HepG2 (cell line): ENCODE measurements around the gene SLC25A19. TPM values are rescaled to one million over a fixed set of nuclear protein-coding genes. Genes with fewer than 3 reads are reported as not detected.

Source experiments
- ATAC-seq: fragments of 200-7000 bp; cut with Tn5 transposase; 3 replicates; pipeline ENCODE4 v1.9.1; 2020; ENCODE audit warnings: mild to moderate bottlenecking, moderate library complexity
- BruUV-seq: library from RNA; stranded (reverse); fragments of 400-500 nt; replicated peaks from 2 replicates; lab custom pipeline; 2021; lab: Mats Ljungman, UMichigan
- CTCF ChIA-PET: fragments of 300-600 bp; formaldehyde crosslinking; extraction: SDS; loops from one replicate; lab custom pipeline; 2021; ENCODE audit warnings: low total read pairs, inconsistent platforms, low intra/inter-chr PET ratio; lab: Yijun Ruan, JAX
- POLR2A ChIA-PET: fragments of 350-600 bp; sonication (Branson Sonifier 250); formaldehyde crosslinking; loops from one replicate; lab custom pipeline; 2020; ENCODE audit warnings: antibody characterized with exemption, inconsistent platforms; lab: Yijun Ruan, JAX
- DNase-seq: peaks from one replicate; pipeline ENCODE4 v3.0.0-alpha.2; 2015; ENCODE audit warnings: low spot score
- FAIRE-seq: peaks from 3 replicates; lab custom pipeline; 2011; peaks lifted over from hg19 to GRCh38; lab: Jason Lieb, UNC
- H2AFZ ChIP-seq: one replicate; pipeline ENCODE4 v1.6.1; 2011; ENCODE audit warnings: low read length, inconsistent platforms
- H3K27ac ChIP-seq: fragments of 300-600 bp; 3 replicates; pipeline ENCODE4 v1.8.0; 2011; ENCODE audit warnings: mixed run types, mild to moderate bottlenecking, mixed read lengths, low read length, inconsistent platforms; ENCODE audit not compliant: insufficient read depth; ENCODE audit errors: extremely low read length
- H3K27me3 ChIP-seq, 2 experiments: fragments of 200-600 bp in 1 of 2; 2 replicates in 1 of 2; 3 replicates in 1 of 2; pipeline versions ENCODE4 v1.6.0 to v1.8.0; 2011; ENCODE audit warnings: low read length in 2 of 2, mild to moderate bottlenecking in 2 of 2, moderate library complexity in 2 of 2, inconsistent platforms in 1 of 2; ENCODE audit not compliant: insufficient read depth in 2 of 2, control insufficient read depth in 1 of 2
- H3K36me3 ChIP-seq, 2 experiments: fragments of 200-600 bp in 1 of 2; replicated peaks in 1 of 2; 2 replicates in 1 of 2; 3 replicates in 1 of 2; pipeline versions ENCODE4 v1.5.1 to v1.8.0; 2011; ENCODE audit warnings: low read length in 2 of 2, inconsistent platforms in 1 of 2; ENCODE audit not compliant: insufficient read depth in 2 of 2, control insufficient read depth in 1 of 2
- H3K4me1 ChIP-seq: 2 replicates; pipeline ENCODE4 v1.5.1; 2012; ENCODE audit warnings: low read length, inconsistent platforms; ENCODE audit not compliant: insufficient read depth
- H3K4me2 ChIP-seq: 2 replicates; pipeline ENCODE4 v1.6.0; 2011; ENCODE audit warnings: low read depth, low read length, inconsistent platforms
- H3K4me3 ChIP-seq, 3 experiments: fragments of 200-600 bp in 1 of 3; sonication (generic), shearing (Covaris generic) in 1 of 3; replicated peaks in 1 of 3; 2 replicates each; pipeline ENCODE4 v1.5.1; 2011 to 2016; ENCODE audit warnings: low read length in 3 of 3, inconsistent platforms in 2 of 3, low read depth in 2 of 3, mild to moderate bottlenecking in 2 of 3, control low read depth in 1 of 3, mixed read lengths in 1 of 3; ENCODE audit not compliant: insufficient read depth in 1 of 3
- H3K79me2 ChIP-seq: one replicate; pipeline ENCODE4 v1.6.1; 2011; ENCODE audit warnings: low read length, inconsistent platforms; ENCODE audit not compliant: insufficient read depth
- H3K9ac ChIP-seq: 2 replicates; pipeline ENCODE4 v1.6.0; 2011; ENCODE audit warnings: mild to moderate bottlenecking, low read depth, low read length, inconsistent platforms; ENCODE audit not compliant: insufficient read depth
- H3K9me3 ChIP-seq: 2 replicates; pipeline ENCODE4 v1.5.1; 2012; ENCODE audit warnings: mild to moderate bottlenecking, low read length
- H4K20me1 ChIP-seq: 2 replicates; pipeline ENCODE4 v1.6.0; 2011; ENCODE audit warnings: inconsistent platforms, mild to moderate bottlenecking, low read length, moderate library complexity; ENCODE audit not compliant: insufficient read depth
- ARNT2 ChIP-seq: sonication (generic); formaldehyde crosslinking; IDR thresholded peaks from 2 replicates; pipeline ENCODE4 v1.8.0; 2022; ENCODE audit warnings: mild to moderate bottlenecking, low read depth, missing genetic modification reagents, moderate library complexity
- CERS6 ChIP-seq: sonication (generic); formaldehyde crosslinking; IDR thresholded peaks from 2 replicates; pipeline ENCODE4 v1.5.0; 2020; ENCODE audit warnings: missing genetic modification reagents
- CHD4 ChIP-seq: fragments of 200-600 bp; sonication (generic); IDR thresholded peaks from 2 replicates; pipeline ENCODE4 v1.7.0; 2017; ENCODE audit warnings: mild to moderate bottlenecking, low read length, borderline replicate concordance
- MIXL1 ChIP-seq: IDR thresholded peaks from 2 replicates; pipeline ENCODE4 v1.6.1; 2016
- NPAS2 ChIP-seq: sonication (generic); formaldehyde crosslinking; IDR thresholded peaks from 2 replicates; pipeline ENCODE4 v1.8.0; 2022; ENCODE audit warnings: mild to moderate bottlenecking, missing genetic modification reagents, borderline replicate concordance
- TRIM24 ChIP-seq: sonication (generic); formaldehyde crosslinking; IDR thresholded peaks from 2 replicates; pipeline ENCODE4 v1.8.0; 2022; ENCODE audit warnings: mild to moderate bottlenecking, missing genetic modification reagents
- ZNF142 ChIP-seq: sonication (generic); formaldehyde crosslinking; IDR thresholded peaks from 2 replicates; pipeline ENCODE4 v1.4.0; 2020; ENCODE audit warnings: missing genetic modification reagents
- WGBS: methylation state at CpG from one replicate; pipeline ENCODE4 v1.1.6; 2017; ENCODE audit warnings: low lambda C conversion rate; 5-methylcytosine and 5-hydroxymethylcytosine counted together
- in situ Hi-C: cut with HindIII; loops from 2 replicates; pipeline ENCODE4 v1.10.0; 2017; ENCODE audit warnings: low pct_unique_long_range_greater_than_20kb; ENCODE audit not compliant: extremely low pct_ligation_motif_present
- intact Hi-C: fragments of 100-400 bp; cut with micrococcal nuclease; formaldehyde crosslinking; loops from one replicate; pipeline ENCODE4 v1.10.0; 2022; ENCODE audit not compliant: unreplicated experiment
- polyA plus RNA-seq, 8 experiments: library from polyadenylated mRNA; depleted of rRNA in 3 of 8; stranded (reverse) in 7 of 8; unstranded in 1 of 8; fragments of >200 nt; fragmentation: Illumina TruSeq in 4 of 8; extraction: Trizol in 4 of 8; gene quantifications; 2 replicates each; pipeline versions ENCODE4 v1.2.1 to v1.2.3, GENCODE V29; 2011 to 2016; ENCODE audit warnings: low read depth in 4 of 8, missing spikeins in 1 of 8, mixed read lengths in 1 of 8; ENCODE audit not compliant: insufficient read depth in 1 of 8
- total RNA-seq, 5 experiments: library from RNA; depleted of rRNA; stranded (reverse); fragments of >200 nt; fragmentation: Illumina TruSeq; extraction: Trizol; gene quantifications; 2 replicates each; pipeline ENCODE4 v1.2.3, GENCODE V29; 2016; ENCODE audit warnings: low read depth in 1 of 5
- TF ChIP-seq, protein P1 (sequence below): sonication (generic); formaldehyde crosslinking; IDR thresholded peaks from 2 replicates; pipeline ENCODE4 v1.5.0; 2020; ENCODE audit warnings: mild to moderate bottlenecking, missing genetic modification reagents

Gene SLC25A19
- total and polyA plus RNA-seq, 2 of the 13 experiments (the other 11 are each of a cell fraction or from before 2014, with no cell fraction given): 24.4 to 41.4 TPM

GRCh38 chr17:75318615-75319222, 29.5 kb upstream of the SLC25A19 start:
- Histone ChIP-seq H3K4me2 (no peak overlapping the region), H4K20me1 (no peaks in the 10 kb centered on the region), H3K4me3 (no peak overlapping the region), H3K36me3 (peaks cover 21 to 47% of the 10 kb centered on the region in 2 experiments), H3K27ac (no peak overlapping the region), H3K9me3 (no peaks in the 10 kb centered on the region), H3K9ac (no peak overlapping the region), H3K27me3 (no peaks in the 10 kb centered on the region), H3K79me2 (no peaks in the 10 kb centered on the region), H2AFZ (no peak overlapping the region), H3K4me1 (peaks cover 11% of the 10 kb centered on the region)
- WGBS: 99% methylated on average over 8 of the region's 10 CpGs
- in situ Hi-C loops: loop anchor here (5.0 kb wide), 1 partner anchor 94 kb away; no protein-coding TSS in a partner anchor
- ATAC-seq (no peak), FAIRE-seq (no peak), DNase-seq (no peak)
- no TSS peak for BruUV-seq
- intact Hi-C loops: no loop called here
- ChIA-PET CTCF (no interaction called here), POLR2A (no interaction called here)
- TF ChIP-seq MIXL1 (CRISPR knock-in tag): no peak
- no peak for TF ChIP-seq TRIM24 (CRISPR knock-in tag)
- TF ChIP-seq, protein P1, sequence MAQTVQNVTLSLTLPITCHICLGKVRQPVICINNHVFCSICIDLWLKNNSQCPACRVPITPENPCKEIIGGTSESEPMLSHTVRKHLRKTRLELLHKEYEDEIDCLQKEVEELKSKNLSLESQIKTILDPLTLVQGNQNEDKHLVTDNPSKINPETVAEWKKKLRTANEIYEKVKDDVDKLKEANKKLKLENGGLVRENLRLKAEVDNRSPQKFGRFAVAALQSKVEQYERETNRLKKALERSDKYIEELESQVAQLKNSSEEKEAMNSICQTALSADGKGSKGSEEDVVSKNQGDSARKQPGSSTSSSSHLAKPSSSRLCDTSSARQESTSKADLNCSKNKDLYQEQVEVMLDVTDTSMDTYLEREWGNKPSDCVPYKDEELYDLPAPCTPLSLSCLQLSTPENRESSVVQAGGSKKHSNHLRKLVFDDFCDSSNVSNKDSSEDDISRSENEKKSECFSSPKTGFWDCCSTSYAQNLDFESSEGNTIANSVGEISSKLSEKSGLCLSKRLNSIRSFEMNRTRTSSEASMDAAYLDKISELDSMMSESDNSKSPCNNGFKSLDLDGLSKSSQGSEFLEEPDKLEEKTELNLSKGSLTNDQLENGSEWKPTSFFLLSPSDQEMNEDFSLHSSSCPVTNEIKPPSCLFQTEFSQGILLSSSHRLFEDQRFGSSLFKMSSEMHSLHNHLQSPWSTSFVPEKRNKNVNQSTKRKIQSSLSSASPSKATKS (CRISPR knock-in tag): no peak
- no peak for TF ChIP-seq ZNF142
- TF ChIP-seq ARNT2: no peak
- TF ChIP-seq CERS6: no peak
- no peak for TF ChIP-seq NPAS2 (CRISPR knock-in tag)
- TF ChIP-seq CHD4: no peak
